Activated CD4-positive, alpha-beta T cell treated with anti-CD3 and anti-CD28 coated beads for 4 hours (primary cell): ENCODE measurements around the gene NPHP4.

Source experiments
- DNase-seq, 2 donors: peaks; one replicate each; pipeline ENCODE4 v3.0.0-alpha.2; 2020

NPHP4 gene

DNA sequence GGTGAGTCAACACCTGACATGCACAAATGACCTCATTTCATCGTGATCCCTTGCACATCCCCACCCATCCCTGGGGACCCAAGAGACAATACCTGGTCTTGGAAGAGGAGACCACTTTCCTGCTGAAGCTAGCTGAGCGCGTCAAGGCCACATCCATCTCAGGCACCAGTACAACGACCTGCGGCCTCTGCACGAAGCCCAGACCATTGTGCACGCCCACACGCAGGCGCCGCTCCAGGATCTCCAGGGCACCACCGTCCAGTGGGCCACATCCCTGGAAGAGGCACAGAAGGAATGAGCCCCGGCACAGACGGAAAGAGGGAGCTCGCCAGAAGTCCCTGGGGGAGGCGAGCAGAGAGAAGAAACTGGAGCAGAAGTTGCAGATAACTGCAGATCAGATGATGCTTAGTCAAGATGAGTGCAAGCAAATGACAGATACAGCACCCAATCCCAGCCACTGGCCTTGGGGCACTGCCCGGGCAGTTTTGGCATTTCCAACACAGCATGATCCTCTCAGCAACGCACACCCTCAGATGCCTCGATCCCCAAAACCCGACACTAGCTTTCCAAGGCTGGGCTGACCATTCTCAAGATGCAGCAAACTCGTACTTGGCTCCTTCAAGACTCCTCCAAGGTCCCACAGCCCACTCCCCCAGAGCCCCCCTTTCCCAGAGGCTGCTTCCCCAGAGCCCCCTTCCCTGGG is 44.1 kb downstream of the NPHP4 start:
- DNase-seq, result no peak

DNA sequence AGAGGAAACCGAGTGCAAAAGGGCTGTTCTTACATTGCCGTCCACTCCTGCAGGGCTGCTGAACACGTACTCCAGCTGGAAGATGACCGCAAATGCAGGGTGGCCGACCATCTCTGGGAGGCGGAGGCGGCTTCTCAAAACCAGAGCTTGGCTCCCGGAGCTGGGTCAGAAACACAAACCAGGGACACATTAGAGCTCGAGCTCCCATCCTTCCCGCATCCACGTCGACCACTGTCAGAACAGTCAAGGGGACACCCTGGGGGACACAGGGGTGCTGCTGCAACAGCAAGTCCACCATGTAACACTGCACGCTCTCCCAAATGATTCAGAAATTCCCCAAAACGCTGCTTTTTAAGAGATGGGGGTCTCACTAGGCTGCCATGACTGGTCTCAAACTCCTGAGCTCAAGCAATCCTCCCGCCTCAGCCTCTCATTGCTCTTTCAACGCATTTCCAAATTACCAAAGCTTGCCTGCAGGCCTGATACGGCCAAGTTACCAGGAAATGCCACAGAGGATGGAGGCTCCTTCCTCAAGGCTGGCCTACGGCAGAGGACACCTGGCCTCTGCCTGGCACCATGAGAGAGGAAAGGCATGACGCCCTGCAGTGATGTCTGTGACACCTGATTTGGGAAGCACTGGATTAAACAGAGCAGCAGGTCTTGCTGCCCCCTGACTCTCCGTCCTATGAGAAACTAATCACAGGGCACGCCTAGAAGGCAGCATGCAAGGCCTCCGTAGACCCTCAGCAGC is 45.0 kb downstream of the NPHP4 start:
- no peak for DNase-seq

DNA sequence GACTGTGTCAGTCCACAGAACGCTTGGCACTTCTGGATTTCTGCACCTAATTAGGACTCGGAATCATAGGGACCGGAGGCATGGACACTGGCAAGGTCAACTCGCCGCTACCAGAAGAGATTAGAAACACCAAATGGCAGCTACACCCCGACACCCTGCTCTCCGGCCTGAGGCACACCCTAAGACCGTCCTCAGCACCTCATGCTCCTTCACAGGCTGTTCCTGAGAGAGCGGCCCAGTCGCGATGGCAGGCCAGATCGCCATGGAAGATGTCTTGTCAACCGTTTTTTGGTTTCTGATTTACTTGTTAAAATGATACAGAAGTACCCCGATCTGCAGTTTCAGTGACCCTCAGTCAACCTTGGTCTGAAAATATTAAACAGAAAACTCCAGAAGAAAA is 46.8 kb downstream of the NPHP4 start:
- no peak for DNase-seq

DNA sequence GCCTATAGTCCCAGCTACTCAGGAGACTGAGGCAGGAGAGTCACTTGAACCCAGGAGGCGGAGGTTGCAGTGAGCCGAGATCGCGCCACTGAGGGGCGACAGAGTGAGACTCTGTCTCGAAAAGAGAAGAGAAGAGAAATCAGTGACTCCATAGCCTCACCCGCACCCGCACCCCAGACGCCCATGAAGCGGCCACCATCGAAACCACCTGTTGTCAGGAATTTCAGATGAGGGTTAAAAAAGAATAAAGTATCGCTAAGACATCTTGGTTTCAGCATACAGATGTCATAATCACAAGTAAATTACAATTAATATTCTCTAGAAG is 47.4 kb downstream of the NPHP4 start:
- DNase-seq, result no peak

DNA sequence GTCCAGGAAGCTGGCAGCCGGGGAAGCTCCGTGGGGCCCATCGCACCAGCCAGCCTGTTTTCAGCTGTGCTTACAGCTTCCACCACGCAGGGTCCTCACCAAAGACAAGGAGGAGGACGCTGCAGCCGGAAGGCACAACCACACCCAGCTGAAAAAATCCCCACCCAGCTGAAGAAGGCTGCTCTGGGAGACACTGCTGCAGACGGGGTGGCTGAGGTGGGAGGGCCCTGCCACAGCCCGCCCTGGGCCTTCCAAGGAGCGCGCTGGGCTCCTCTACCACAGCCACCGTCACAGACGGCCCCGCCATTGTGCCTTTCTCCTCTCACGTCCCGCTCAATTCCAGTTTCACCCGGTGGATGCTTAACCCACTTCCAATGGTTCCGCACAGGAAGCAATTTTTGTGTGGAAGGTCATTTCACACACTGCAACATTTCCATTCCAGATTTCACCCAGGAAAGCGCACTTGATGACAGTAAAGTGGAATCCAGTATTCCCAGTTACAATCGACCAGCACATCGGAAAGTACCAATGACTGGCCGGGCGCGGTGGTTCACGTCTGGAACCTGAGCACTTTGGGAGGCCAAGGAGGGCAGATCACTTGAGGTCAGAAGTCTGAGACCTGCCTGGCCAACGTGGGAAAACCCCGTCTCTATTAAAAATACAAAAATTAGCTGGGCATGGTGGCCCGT is 47.9 kb downstream of the NPHP4 start:
- no peak for DNase-seq

DNA sequence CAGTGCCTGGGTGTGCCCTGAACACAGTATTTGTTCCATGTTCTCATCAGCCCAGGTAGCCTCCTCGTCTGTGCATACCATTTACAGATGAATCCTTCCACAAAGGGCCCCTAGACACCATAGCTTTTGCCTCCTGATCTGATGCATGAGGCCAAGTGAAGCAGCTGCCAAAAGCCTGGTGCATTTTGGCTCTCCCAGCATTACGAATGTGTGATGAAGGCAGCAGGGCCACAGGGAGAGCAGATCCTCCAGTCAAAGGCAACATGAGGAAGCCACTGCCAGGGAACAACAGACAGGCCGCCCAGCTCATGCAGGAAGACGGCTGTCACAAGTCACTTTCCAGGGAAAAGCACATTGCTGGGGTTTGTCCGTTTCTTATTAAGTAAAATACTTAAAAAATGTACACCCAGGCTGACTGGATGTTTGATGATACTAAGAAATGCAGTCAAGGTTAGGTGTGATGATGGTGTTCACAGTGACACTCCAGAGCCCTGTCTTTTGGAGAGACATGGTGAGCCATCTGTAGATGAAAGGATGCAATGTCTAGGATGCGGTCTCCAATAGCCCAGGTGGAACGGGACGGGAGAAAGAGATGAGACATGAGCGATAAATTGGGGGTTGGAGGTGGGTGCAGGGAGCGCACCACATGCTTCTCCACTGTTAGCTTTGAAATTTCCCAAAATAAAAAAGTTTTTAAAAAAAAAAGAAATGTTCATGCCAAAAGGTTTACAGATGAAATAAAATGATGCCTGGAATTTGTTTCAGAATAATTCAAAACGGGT is 48.7 kb downstream of the NPHP4 start:
- no peak for DNase-seq

DNA sequence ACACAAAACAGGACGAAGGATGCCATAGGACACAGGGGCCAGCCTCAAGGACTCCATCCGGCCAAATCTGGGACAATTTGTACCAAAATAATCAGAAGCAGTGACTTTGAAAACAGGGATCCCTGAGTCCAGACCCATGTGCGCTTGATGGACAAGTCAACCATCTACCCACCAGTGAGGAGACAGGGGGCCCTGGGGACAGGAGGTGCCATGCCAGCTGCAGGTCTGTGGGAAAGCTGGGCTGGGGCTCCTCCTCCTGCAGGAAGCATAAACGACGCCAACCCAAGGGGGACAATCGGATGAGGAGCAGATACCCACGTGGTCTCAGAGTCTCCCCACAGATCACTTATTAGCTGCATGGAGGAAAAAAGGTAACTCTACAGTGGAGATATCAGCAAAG is 50.6 kb downstream of the NPHP4 start:
- DNase-seq, result no peak

DNA sequence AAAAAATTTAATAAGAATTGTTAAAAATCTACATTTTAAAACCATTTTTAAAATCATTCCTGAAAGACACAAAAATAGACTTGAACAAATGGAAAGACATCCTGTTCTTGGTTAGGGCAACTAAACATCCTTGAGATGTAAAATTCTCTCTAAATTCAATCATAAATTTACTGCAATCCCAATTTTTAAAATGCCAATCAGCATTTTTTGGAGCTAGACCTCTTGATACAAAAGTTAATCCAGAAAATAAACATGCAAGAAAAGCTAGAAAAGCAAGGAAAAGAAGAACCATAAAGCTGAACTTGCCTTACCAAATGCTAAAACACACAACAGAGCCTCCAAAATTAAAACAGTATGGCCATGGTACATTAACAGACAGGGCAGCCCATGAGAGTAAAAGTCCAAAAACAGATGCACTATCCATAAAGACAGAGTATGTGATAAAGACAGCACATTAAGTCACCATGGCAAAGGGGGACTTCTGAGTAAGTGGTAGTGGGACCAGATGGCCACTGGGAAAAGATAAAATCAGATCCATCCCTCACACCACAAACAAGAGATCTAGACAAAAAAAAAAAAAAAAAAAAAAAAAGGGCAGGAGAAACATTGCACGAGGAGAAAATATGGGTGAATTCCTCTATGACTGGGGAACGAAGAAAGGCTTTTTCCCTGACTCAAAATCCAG is 51.4 kb downstream of the NPHP4 start:
- DNase-seq, result no peak

DNA sequence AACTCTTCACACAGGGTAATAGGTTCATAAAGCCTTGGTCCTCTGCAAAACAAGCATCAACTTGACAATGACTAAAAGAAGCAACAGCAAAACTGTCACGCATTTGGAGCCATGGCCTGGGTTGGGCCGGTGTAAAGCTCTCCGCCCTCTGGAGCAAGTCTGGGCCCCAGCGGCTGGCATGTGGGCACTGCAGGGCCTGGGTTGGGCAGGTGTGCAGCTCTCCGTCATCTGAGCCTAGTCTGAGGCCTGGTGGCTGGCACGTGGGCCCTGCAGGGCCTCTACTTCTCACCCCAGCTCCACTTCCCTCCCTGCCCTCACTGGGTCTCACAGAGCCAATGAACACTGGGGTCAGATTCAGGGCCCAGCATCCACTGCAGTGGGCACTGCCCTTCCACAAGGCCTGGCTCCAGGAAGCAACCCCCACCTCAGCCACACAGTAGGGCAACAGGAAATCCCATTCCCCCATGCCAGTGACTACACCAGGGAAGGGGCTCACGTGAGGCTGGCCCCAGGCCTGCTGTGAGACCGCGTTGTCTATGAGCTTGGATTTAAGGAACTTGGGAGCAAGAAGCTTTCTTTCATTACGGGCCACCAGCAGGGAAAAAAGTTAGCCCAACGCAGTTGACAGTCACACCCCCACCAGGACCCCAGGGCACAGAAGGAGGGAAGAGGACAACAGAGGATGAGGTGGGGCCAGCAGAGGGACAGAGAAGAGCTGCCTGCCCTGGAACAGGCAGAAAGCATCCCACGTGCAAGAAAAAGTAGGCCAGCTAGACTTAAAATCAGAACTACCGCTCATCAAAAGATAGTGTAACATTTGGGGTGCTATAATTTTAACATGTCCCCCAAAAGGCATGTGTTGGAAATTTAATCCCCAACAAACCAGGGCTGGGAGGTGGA is 52.7 kb downstream of the NPHP4 start:
- DNase-seq, result no peak

DNA sequence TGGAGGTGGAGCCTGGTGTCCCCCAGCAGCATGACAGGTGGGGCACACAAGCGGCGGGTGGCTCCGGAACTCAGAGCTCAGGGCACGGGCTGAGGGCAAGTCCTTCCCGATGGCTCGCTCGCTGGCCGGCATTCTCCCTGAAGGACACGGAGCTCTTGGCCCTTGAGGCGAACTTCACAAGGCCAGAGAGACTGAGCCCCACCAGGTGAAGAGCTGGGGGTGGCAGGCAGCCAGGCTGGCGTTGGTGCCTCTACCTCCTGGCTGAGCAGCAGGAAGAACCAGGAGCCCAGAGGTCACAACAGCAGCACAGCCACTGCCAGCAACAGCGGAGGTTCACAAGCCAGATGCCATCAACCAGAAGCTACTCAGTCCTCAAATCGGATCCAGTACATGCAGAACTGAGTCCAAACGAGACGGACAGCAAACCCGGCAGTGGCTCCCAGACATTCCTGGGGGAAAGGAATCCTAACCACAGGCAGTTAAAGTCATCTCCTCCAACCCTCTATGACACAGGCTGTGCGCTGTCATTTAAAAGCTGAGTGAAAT is 54.1 kb downstream of the NPHP4 start:
- DNase-seq, result no peak

DNA sequence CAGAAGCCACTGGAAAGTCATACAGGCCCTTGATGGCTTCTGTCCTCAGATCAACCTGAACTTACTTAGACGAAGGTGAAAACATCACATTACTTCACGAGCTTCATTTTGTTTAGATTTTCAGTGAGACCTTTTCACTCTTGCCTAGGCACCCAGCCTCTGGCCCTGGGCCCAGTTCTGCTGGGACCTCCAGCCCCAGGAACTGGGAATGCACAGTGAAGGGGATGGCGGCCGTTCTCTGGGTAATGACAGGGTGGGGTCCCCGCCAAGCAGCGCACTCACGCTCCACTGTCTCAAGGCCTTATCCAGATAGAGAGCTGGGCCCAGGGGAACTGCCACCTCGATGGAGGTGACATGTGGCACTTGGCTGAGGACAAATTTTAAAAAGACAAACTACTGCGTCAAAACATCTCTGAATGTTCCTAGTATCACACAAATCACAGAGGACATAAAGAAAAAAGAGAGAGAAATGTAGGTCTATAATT is 54.8 kb downstream of the NPHP4 start:
- no peak for DNase-seq

DNA sequence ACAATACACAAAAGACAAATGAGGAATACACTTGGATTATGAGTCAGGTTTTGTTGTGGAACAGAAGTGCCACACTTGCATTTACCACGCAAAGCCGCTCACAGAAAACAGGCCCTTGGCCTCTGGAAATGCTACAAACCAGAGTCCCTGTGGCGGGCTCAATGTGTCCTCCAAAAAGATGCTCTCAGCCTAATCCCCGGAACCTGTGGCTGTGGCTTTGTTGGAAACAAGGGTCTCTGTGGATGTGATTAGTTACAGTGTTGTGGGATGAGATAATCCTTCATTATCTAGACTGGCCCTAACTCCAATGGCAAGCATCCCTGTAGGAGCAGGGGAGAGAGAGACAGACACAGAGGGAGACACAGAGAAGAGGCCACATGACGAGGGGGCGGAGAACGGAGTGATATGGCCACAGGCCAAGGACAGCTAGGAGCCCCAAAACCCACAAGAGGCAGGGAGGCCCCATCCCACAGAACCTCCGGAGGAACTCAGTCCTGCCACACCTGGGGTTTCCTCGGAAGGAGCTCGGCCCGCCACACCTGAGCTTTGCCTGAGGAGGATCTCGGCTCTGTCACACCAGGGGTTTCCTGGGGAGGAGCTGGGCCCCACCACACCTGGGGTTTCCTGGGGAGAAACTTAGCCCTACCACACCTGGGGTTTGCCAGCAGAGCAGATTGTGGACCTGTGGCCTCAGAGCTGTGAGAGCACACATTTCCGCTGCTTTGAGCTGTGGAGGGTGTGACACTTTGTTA is 55.4 kb downstream of the NPHP4 start:
- DNase-seq, result no peak

DNA sequence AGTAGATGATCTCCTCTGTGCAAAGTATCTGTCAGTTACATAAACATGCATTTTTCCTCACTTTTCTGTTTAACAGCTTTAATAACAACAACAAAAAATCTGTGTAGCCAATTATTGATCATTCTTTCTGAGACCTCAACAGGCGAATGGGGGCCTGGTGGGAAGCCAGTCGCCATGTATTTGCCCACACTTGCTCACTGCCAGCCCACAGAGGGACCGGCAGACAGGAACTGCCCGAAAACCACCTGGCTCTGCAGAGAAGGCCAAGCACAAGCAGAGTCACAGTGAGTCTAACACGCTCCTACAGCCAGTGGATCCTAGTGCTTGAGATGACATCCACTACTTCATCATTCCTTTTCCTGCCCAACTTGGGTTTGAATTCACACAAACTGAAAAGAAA is 56.1 kb downstream of the NPHP4 start:
- no peak for DNase-seq

DNA sequence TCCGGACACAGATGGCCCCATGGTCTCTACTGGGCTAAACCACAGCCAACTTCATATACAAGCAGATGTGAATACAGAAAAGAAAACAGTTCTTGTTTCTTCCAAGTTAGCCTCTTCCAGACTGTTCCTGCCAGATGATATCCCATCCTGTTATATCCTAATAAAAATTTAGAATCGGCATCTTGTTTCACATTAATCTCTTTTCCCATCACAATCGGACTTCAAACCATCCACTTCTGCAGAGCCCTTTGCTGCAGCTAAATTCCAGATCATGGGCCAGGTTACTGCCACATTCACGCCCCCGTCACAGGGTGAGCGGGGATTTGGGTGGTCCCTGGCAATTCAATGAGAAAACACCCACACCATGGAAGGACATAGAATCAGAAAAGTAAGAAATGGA is 57.2 kb downstream of the NPHP4 start:
- no peak for DNase-seq

DNA sequence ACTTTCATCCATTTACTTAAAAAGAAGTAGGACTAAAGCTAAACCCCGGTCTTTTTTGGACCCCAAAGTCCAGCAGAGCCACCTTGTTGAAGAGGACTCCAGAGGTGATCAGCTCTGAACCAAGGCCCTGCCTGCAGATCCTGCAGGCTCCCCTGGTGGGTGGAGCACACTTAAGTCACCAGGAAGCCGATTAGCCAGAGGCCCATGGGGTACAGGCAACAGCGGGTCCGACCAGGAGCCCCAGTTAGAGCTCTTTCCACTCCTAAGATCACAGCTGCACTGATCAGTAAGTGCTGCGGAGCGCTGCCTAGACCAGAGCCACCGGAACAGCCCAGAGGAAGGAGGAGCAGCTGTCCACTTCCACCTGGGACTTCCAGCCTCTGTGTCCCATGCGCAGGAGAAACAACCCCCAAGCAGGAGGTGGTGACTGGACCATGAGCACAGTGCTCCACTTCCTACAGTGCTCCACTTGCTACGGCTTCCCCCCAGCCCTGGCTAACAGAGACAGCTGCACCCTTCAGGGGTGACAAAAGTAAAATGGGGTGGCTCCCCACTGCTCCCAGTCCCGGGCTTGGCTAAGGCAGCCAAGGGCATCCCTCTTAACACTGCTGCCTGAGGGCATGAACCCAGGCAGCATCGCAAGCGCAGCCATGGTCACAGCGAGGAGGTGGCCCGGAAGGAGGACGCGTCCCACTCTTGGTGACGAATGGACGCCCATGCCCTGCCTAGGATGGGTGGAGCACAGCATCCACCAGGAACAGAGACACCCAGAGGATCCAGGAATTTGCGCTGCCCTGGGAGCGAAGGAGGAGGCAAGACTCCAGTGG is 58.0 kb downstream of the NPHP4 start:
- no peak for DNase-seq

DNA sequence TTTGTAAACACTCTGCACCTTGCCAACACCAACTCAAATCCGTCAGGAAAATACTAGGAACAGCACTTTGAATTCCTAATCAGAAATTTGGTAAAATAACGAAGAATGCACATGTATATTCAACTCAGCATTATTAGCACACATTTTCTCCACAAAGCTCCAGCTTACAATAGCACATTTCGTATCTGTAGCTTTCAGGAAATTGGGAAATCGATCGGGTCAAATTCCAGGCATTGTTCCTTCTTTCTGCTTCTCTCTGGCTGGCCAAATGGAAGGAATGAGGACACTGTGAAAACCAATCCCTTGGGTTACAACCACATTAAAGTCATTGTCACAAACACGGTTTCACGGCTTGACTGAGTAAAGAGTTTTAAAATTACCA is 58.6 kb downstream of the NPHP4 start:
- no peak for DNase-seq

DNA sequence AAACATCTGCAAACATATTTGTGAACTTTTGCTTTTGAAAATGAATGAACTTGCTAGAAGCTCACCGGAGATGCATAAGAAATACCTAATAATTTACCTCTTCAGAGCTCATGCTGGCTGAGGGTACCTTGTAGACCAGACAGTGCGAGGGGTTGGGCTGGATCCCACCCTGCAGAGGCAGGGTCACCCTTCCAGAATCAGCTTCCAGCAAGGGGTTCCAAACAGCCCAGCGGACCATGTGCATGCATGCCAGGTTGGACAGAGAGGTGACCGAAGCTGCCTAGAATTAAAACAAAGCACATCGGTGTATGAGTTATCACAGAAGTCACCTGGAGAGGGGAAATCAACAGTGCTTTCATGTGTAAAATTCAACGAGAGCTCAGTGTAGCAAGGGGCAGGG is 59.2 kb downstream of the NPHP4 start:
- DNase-seq, result no peak

DNA sequence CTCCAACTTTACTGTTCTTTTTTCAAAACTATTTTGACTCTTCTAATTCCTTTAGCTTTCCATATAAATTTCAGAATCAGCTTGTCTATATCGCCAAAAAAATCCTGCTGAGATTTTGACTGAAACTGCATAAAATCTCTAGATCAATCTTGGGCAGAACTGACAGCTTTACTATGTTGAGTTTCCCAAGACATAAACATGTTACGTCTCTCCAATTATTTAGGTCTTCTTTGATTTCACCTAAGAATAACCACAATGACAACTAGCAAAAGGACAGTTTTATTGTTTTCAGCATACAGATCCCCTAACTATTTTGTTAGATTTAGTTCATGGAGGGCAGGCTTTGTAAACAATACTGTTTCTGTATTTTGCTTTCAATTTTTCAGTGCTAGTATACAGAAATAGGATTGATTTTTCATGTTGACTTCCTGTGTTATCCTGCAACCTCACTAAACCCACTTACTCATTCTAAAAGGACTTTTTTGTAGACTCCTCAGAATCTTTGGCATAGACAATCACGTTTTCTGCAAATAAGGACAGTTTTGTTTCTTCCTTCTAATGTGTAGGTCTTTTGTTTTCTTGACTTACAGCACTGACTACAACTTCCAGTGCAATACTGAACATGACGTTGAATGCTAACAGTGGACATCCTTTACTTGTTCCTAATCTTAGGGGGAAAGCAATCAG is 63.4 kb downstream of the NPHP4 start:
- DNase-seq, result no peak
